Left lung (tissue), 10 donors: ENCODE measurements around the gene HIVEP3. TPM values are rescaled to one million over a fixed set of nuclear protein-coding genes. Genes with fewer than 3 reads are reported as not detected.

Experiments
- ATAC-seq: fragments of 200-7000 bp; cut with Tn5 transposase; one replicate; pipeline ENCODE4 v1.9.1; 2020; ENCODE audit warnings: moderate library complexity
- DNase-seq, 4 donors: peaks; one replicate each; pipeline ENCODE4 v3.0.0-alpha.2; 2013 to 2020
- H3K27ac ChIP-seq, 2 donors: fragments of 200-600 bp; sonication (generic) in 1 of 2; one replicate each; pipeline versions ENCODE4 v1.5.0 to v1.8.0; 2020 to 2021
- H3K27me3 ChIP-seq, 2 donors: fragments of 200-600 bp; sonication (generic) in 1 of 2; one replicate each; pipeline versions ENCODE4 v1.5.0 to v1.8.0; 2020 to 2021
- H3K36me3 ChIP-seq, 2 donors: fragments of 200-600 bp; sonication (generic) in 1 of 2; one replicate each; pipeline versions ENCODE4 v1.5.0 to v1.8.0; 2020 to 2021
- H3K4me1 ChIP-seq, 2 donors: fragments of 200-600 bp; one replicate each; pipeline ENCODE4 v1.8.0; 2021
- H3K4me3 ChIP-seq, 2 donors: fragments of 200-600 bp; sonication (generic) in 1 of 2; one replicate each; pipeline versions ENCODE4 v1.5.0 to v1.8.0; 2020 to 2021; ENCODE audit warnings: mild to moderate bottlenecking in 1 of 2
- H3K9me3 ChIP-seq, 2 donors: fragments of 200-600 bp; sonication (generic) in 1 of 2; one replicate each; pipeline versions ENCODE4 v1.5.0 to v1.8.0; 2020 to 2021
- intact Hi-C, 2 donors: fragments of 100-400 bp; cut with DNase I; formaldehyde crosslinking; loops; one replicate each; pipeline versions ENCODE4 v1.11.2 to v1.14.2; 2022
- polyA plus RNA-seq, 6 donors: library from polyadenylated mRNA; unstranded; fragments of 120-200 nt; gene quantifications; one replicate each; pipeline ENCODE4 v1.2.1, GENCODE V29; 2013; ENCODE audit not compliant: insufficient read length in 6 of 6
- total RNA-seq, 2 donors: library from RNA; stranded (reverse); fragmentation: NEBNext Ultra II Directional; extraction: Animal tissue kit (Norgen Biotek cat#: 25700); gene quantifications; one replicate each; pipeline ENCODE4 v1.2.1, GENCODE V29; 2021
- TF ChIP-seq, protein P1 (sequence below), 2 donors: fragments of 200-600 bp; sonication (generic) in 1 of 2; IDR thresholded peaks; one replicate each; pipeline versions ENCODE4 v1.5.0 to v1.8.0; 2021; ENCODE audit warnings: antibody characterized with exemption in 2 of 2
- donor health status: DM: no; HTN: yes; CAD: no.
- donor health status: DM: no; HTN: no; CAD: no.

The HIVEP3 gene
- total and polyA plus RNA-seq, 8 donors = 6.0 to 15.6 (median 7.4) TPM

DNA sequence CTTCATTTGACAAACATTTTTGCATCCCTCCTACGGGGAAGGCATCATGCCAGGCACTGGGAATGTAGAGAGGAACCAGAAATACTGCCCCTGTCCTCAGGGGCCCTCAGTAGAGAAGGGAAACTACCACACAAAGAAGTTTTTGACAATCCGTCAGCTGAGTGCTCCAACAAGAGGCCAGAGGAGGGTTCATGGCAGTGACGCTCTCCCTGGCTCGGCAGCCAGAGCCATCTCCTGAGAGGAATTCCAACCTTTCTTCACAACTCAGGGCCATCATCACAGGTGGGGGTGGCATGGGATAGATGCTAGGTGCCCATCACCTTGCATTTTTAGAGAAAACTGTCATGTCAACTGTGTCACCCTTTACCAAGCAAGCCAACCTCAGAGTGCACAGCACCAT is 154.1 kb downstream of the HIVEP3 start:
- intact Hi-C loops = no loop called here
- no peaks in the 10 kb centered on the region for H3K27me3 ChIP-seq
- peaks cover 0 to 7% of the 10 kb centered on the region in 2 donors for H3K9me3 ChIP-seq
- peak; percentile 26 for ATAC-seq
- H3K27ac ChIP-seq = peak overlapping the region in 1 of 2 donors; percentile 60
- peaks cover 9 to 58% of the 10 kb centered on the region in 2 donors for H3K4me1 ChIP-seq
- TF ChIP-seq, protein P1, sequence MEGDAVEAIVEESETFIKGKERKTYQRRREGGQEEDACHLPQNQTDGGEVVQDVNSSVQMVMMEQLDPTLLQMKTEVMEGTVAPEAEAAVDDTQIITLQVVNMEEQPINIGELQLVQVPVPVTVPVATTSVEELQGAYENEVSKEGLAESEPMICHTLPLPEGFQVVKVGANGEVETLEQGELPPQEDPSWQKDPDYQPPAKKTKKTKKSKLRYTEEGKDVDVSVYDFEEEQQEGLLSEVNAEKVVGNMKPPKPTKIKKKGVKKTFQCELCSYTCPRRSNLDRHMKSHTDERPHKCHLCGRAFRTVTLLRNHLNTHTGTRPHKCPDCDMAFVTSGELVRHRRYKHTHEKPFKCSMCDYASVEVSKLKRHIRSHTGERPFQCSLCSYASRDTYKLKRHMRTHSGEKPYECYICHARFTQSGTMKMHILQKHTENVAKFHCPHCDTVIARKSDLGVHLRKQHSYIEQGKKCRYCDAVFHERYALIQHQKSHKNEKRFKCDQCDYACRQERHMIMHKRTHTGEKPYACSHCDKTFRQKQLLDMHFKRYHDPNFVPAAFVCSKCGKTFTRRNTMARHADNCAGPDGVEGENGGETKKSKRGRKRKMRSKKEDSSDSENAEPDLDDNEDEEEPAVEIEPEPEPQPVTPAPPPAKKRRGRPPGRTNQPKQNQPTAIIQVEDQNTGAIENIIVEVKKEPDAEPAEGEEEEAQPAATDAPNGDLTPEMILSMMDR (IDR thresholded peaks at IDR 0.05) = no peak
- no peaks in the 10 kb centered on the region for H3K36me3 ChIP-seq
- DNase-seq = no peak
- H3K4me3 ChIP-seq = no peak overlapping the region

DNA sequence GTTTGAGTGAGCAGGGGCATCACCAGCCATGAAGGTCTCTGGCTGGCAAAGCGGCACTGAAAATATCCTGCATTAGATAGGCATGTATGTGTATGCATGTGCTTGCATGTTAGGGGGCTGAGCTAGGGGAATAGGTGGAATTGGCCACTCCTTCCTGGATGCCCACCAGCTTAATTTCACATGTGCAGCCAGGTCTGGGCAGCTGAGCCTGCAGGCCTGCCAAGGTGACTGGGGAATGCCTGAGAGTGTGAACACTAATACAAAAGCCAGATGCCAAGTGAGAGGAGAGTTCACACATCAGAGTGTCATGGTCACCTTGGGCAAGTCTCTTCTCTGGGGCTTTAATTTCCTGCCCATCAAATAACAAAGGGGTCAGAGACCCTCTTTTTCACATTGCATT is 155.9 kb downstream of the HIVEP3 start:
- ATAC-seq = no peak
- peaks cover 9 to 49% of the 10 kb centered on the region in 2 donors for H3K4me1 ChIP-seq
- H3K4me3 ChIP-seq = no peak overlapping the region
- TF ChIP-seq, protein P1 (IDR thresholded peaks at IDR 0.05) = no peak
- H3K27ac ChIP-seq = no peak overlapping the region
- H3K36me3 ChIP-seq = no peaks in the 10 kb centered on the region
- DNase-seq = no peak
- no peaks in the 10 kb centered on the region for H3K27me3 ChIP-seq
- intact Hi-C loops = no loop called here
- peaks cover 0 to 7% of the 10 kb centered on the region in 2 donors for H3K9me3 ChIP-seq

DNA sequence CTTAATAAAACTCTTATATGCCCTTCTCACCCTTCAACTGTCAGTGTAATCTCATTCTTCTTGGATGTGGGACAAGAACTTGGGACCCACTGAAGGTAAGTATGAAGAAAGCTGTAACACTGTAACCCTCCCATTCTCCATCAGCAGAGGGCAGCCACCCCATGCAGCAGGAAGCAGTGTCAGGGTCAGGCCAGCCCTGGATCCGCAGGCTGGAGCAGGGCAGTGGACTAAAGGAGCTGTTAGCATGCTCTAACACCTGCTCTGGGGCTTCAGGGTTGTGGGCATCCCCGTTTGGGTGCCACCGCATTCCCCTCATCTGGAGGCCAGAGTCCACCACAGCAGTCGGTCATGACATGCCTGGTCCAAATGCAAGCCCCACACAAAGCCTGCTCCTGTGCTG is 156.5 kb downstream of the HIVEP3 start:
- Histone ChIP-seq H3K27ac (no peak overlapping the region), H3K4me3 (no peak overlapping the region), H3K27me3 (no peaks in the 10 kb centered on the region), H3K9me3 (peaks cover 0 to 7% of the 10 kb centered on the region in 2 donors), H3K4me1 (peaks cover 6 to 44% of the 10 kb centered on the region in 2 donors), H3K36me3 (no peaks in the 10 kb centered on the region)
- intact Hi-C loops = no loop called here
- ATAC-seq (no peak), DNase-seq (no peak)
- TF ChIP-seq, protein P1 (IDR thresholded peaks at IDR 0.05) = no peak

DNA sequence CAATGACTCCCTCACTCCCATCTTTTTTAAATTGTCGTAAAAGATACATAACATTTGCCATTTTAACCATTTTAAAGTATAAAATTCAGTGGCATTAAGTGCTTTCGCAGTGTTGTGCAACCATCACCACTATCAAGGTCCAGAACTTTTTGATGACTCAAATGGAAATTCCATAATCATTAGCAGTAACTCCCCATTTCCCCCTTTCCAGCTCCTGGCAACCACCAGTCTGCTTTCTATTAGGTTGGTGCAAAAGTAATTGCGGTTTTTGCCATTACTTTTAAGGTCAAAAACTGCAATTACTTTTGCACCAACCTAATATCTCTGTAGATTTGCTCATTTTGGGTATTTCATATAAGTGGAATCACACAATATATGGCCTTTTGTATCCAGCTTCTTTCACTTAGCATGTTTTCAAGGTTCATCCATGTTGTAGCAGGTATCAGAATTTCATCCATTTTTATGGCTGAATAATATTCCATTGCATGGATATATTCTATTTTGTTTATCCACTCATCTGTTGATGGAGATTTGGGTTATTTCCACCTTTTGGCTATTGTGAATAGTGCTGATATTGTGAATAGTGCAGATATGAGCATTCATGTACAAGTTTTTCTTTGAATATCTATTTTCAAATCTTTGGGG is 159.7 kb downstream of the HIVEP3 start:
- no peaks in the 10 kb centered on the region for H3K27me3 ChIP-seq
- intact Hi-C loops = no loop called here
- no peak for ATAC-seq

DNA sequence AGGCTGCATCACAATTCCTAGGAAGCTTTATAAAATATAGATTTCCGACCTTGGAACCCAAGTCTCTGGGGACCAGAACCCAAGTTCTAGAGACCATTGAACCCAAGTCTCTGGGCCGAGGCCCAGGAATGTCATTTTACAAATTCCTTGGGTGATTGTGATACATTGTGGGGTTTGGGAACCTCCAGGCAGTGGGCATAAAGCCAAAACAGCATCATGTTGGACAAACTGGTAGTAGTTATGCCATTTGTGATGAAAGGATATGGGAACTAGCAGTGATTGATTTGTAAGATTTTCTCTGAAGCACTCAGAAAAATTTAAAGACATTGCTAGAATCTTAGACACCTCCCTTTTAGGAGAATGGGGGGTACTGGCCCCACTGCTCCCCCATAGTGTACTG is 160.2 kb downstream of the HIVEP3 start:
- Histone ChIP-seq H3K4me3 (no peak overlapping the region), H3K9me3 (peaks cover 0 to 7% of the 10 kb centered on the region in 2 donors), H3K4me1 (peaks cover 0 to 19% of the 10 kb centered on the region in 2 donors), H3K27ac (no peak overlapping the region), H3K27me3 (no peaks in the 10 kb centered on the region), H3K36me3 (no peaks in the 10 kb centered on the region)
- DNase-seq (no peak), ATAC-seq (no peak)
- TF ChIP-seq, protein P1 (IDR thresholded peaks at IDR 0.05) = no peak
- intact Hi-C loops = no loop called here

More for the DNA sequence above, 159.7 kb downstream of the HIVEP3 start:
- H3K4me3 ChIP-seq = no peak overlapping the region
- TF ChIP-seq, protein P1 (IDR thresholded peaks at IDR 0.05) = no peak
- no peak overlapping the region for H3K27ac ChIP-seq
- no peaks in the 10 kb centered on the region for H3K36me3 ChIP-seq
- DNase-seq = peak in 1 of 4 donors; percentile 50
- peaks cover 0 to 16% of the 10 kb centered on the region in 2 donors for H3K4me1 ChIP-seq
- peaks cover 0 to 7% of the 10 kb centered on the region in 2 donors for H3K9me3 ChIP-seq
